ENCODE data around the gene IFFO2.
"Not testable (repeated sequence)": the region's sequence is repeated elsewhere in the genome, so short reads cannot be mapped to it uniquely, and the experiment has no call there.

The IFFO2 gene

DNA sequence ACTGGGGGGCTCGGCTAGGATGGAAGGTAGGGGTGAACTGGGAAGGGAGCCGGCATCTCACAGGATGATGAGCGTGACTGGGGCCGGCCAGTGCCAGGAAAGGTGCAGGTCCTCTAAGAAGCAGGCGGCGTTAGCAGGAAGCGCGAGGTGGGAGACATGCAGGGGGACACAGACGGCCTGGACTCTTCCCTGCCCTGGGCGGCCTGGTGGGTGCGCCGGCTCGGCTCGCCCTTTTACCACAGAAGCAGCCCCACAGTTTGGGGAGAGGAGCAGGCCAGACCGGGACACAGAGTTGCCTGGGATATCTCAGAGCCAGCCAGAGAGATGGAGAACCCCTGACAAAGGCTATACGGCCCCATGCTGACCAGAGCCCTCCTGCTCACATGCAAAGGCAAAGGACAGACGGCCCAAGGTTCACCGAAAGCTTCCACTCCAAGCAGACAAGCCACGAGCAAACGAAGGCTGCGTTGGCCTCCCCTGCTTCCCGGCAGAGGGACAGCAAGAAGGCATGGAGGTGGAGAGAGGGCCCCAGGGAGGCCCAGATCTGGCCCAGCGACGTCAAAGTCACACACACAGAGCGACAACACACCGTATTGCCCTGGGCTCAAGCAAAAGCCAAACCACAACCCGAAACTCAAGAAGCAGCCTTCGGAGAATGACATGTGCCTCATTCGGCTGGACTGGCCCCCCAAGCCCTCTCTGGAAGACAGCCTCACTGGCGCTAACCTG lies 39.2 kb downstream of the IFFO2 start:
- DNase-seq: no peak

DNA sequence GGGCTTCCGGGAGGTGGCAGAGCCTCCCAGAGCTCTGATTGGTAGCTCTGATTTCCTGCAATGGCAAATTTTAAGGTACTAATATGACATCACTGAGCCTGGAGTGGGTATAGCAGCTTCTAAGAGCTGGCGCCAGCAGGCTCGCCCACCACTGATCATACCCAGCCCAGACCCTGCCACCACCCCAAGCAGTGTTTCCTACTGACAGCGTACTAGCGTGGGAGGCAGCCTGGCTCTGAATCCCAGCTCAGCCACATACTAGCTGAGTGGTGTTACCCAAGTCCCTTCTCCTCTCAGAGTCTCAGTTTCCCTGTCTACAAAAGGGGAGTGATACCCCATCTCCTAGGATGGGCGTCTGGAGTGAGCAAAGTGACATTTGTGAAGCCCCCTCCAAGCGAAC lies 41.1 kb downstream of the IFFO2 start:
- peak; percentile 0 for DNase-seq

DNA sequence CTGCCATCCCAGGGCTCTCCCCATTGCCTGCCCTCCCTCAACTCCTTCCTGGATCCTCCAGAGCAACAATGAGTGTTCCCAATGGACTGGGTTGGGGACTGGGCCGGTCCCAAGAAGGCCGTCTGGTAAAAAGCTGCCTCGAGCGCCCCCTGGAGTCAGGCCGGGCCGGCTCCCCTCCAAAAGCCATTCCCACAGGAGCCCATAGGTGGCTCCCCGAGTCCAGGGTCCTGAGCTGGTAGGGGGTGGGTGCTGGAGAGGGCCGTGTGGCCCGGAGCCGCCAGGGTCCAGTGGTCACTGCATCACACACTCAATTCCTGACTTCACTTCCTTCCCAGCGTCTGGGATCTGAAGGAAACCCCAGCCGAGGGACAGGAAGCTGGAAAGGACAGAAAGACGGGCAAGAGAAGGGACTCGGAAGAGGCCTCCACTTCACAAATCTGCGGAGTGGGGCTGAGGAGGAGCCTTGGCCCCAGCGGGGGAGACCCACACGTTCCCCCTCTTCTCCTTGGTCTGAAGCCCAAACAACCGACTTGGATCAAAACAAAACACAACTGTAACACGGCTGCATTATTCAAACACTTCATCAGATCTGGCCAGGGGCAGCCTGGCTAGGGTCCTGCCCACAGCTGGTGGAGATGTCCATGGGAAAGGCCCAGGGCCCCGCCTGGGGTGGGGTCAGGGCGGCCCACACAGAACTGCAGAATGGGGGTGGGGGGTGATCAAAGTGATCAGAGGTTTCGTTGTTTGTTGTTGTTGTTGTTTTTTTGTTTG lies 43.2 kb downstream of the IFFO2 start:
- DNase-seq: peak; percentile 86

DNA sequence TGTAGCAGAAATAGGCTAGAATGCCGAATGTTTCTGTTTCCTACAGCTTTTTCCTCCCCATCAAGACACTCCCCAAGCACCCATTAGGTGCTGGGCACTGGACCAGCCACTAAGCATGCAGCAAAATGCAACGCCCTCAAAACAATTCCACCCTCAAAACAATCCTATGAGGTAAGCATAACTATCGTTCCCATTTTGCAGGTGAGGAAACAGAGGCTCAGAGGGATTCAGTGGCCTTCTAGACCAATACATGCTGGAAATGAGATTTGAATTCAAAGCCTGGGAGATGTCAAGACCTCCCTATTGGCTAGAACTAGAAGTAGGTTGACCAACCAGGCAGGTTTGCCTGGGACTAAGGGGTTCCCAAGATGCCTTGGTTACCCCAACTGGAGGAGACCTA lies 43.9 kb downstream of the IFFO2 start:
- no peak for DNase-seq

DNA sequence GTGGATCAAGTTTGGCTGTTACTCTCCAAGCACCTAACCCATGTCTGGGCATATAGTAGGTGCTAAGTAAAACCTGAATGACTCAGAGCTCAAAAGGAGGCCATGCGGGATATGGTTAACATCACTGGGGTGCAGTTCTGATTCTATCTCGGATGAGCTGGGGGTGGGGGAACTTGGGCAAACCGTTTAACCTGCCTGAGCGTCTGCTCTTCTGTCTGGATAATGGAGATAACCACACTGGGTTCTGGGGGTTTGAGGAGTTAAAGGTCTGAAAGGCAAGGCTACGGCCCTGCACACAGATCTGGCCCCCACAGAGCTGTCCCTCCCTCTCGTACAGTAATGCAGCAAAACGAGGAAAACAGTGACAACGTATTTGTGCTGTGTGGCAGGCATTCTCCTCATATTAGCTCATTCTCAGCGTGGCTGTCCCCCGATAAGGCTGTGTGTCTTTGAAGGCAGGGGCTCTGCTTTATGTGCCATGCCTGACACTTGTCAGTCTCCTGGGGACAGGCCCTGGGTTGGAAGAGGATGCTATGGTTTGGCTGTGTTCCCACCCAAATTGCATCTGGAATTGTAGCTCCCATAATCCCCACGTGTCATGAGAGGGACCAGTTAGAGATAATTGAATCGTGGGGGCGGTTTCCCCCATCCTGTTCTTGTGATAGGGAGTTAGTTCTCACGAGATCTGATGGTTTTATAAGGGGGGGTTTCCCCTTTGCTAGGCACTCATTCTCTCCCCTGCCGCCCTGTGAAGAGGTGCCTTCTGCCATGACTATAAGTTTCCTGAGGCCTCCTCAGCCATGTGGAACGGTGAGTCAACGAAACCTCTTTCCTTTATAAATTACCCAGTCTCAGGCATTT lies 47.3 kb downstream of the IFFO2 start:
- DNase-seq: peak; percentile 0

DNA sequence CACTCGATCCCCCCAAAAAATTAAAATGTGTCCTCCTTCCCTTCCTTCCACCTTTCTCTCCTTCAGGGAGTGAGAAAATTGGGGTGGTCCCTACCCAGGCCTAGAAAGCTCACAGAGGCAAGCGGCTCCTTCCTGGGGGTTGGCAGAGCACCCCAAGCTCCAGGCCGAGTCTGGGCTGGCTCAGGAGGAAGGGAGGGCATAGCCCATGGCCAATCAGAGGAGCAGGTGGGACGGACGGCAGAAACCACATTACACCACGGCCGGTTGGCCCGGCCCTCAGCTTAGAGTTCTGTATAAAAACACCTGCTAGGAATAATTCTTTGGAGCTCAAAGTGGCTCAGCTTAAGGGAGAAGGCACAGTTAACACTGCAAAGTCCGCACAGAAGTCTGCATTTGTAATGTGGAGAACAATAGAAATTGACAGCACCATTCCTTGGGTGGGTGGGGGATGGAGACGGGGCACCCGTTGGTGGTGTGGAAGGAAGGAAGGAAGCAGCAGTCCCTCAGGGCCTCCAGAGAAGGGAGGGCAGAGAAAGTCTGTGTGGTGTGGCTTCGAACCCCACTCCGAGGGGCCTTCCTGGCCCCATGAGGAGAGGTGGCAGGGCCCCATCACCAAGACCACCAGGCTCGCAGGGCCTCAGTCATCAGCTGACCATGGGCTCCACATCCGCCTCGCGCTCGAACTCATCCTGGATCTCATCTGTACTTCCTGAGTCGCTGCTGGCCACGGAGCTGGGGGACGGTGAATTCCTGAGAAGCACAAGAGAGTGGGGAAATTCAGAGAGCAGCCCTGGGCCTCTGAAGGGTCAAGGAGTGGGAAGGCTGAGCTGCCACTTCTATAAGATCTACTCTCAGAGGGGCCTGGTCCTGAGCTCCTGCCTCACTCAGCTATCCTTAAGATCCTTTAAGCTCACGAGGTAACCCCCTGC lies 48.3 kb downstream of the IFFO2 start:
- no peak for DNase-seq

DNA sequence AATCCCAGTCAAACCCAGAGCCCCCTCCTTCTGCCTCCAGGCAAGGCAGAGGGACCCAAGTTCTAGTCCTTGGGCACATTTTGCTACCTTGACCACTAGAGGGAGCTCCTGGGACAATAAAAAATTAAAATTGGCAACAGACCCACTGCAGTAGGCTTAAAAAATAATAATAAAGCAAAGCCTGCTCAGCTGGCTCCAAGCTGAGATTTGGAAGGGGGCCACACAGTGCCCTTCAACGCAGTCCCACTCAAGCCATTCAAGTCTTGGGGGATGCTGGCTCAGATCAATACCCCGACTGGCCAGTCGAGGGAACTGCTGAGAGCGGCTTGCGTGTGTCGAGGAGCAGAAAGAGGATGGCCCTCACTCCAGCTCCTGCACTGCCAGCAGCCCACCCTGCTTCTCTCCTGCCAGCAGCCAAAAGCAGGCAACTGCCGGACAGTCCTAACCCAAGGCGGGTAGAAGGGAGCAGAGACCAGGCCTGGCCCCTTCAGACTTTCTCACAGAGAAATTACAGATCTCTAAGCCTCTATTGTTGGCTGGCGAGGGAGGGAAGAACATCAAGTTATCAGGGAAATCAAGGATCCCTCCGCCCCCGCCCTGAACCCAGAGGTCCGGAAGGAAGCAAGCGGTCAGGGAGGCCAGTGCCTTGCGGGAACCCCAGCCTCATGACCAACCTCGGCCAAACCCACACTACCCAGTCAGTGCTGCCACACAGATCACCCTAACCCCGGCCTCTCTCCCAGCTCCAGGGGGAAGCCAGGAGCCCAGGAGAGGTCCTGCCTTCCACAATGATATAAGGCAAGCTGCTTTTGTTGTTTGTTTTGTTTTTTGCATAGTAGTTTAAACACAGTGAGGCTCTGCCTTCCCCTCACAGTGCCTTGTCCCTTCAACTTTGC lies 49.2 kb downstream of the IFFO2 start:
- DNase-seq: peak; percentile 70

DNA sequence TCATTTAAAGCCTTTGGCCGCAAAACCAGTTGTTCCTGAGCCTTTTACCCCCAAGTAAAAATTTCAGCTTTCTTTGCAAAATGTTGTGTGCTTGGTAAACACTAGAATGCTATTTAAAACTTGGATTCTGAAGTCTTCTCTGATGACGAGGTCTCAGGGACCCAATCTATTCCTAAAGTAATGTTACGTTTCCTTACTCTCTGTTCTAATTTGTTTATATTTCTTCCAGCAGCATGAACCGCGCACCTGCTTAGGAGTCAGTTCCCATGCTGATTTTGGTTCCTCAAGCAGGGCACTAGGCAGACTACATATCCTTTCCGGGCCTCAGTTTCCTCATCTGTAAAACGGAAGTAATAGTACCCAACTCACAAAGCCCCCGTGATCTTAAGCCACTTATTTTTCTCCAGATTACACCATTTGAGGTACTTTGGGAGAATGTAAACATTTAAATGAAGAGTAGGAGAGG lies 53.2 kb downstream of the IFFO2 start:
- no peak for DNase-seq

DNA sequence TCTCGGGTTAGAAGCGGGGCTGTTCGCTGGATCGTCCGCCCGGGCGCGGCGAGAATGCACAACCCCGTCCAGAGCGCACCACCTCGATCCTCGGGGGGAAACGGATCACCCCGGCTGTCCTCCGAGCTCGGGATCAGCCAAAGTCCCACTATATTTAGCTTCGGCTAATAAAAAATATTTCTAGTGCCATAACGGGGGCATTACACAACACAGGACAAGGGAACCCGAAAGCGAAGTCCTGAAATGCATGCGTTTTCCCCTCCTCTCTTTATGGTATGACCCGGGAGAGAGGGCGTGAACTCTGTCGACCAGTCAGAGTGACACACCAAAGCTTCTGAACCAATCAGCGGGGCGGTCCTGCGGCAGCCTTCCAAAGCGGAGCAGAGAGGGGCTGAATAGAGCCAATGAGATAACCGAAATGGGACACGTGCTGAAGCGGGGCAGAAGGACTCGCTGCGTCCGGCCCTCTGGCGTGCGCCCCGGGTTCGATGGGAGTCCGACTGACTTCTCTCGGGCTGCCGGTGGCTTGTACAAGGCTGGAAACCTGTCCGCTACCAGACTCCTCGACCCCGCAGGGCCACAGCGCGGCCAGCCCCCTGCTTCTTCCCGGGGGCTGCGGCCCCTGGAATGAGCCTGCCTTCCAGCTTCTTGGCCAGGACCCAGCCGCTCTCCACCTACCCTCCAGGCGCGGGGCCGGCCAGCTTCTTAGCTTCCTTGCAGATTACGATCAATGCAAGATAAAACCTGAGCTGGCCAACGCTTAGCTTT lies 53.8 kb downstream of the IFFO2 start, which contains the start of gene ALDH4A1:
Gene ALDH4A1 (minus strand): TSS at position 33 of the 768 bp plus-strand sequence. CDS start 32 bp downstream, at position 1.
- DNase-seq: peak; percentile 93

DNA sequence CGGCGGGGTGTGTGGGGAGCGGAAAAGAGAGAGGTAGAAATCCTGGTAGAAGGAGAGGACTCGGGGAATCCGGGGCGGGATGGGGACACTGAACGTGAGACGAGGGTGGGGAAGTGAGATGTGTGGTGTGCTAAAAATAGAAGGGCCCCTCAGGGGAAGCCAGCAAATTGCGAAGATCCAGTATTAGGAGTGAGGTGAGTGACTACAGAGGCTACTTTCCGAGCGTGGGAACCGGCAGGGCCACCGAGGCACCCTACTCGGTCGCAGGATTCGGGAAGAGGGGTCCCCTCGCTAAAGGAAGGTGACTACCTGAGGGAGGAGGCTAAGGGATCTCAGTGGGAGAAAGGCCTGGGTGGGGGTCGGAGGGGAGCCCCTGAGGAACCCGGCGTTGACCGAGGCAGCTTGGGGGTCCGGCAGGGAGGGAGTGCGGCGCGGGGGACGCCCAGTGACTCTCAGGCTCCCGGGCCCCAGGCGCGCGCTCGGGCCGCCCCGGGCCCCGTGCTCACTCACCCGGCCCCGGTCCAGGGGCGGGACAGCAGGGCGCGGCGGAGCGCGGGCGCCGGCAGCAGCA lies 54.4 kb downstream of the IFFO2 start:
- peak; percentile 11 for DNase-seq

DNA sequence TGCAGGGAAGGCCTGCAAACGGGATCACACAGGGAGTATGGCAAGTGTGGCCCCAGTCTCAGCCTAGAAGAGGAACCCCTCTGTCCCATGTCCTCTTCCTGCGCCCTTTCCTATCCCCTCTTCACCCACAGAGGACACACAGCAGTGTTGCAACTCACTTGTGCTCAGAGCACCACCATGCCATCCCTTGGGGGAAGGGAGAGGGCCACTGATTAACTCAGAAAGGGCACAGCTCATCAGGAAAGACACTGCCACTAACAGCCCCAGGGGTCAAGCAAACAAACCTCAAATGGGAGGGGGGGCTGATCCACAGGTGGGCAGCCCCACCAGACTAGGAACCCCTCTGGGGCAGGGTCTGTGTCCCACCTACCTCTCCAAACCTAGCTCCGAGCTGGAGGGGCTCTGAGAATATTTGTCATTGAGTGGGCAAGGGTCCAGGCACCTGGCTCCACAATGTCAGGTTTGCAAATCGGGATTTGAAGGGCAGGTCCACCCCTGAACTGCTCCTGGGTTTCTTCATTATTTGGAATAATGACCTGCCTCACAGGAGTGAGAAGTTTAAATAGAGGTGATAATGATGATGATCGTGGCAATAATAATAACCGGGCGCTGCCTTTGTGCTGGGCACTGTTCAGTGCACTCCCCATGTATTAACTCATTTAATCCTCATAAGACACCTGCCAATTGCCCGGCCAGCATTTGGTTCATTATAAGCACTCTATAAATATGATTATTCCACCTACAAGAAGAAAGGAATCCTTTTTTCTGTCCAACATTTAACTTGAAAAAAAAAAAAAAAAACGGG lies 55.1 kb downstream of the IFFO2 start:
- no peak for DNase-seq

DNA sequence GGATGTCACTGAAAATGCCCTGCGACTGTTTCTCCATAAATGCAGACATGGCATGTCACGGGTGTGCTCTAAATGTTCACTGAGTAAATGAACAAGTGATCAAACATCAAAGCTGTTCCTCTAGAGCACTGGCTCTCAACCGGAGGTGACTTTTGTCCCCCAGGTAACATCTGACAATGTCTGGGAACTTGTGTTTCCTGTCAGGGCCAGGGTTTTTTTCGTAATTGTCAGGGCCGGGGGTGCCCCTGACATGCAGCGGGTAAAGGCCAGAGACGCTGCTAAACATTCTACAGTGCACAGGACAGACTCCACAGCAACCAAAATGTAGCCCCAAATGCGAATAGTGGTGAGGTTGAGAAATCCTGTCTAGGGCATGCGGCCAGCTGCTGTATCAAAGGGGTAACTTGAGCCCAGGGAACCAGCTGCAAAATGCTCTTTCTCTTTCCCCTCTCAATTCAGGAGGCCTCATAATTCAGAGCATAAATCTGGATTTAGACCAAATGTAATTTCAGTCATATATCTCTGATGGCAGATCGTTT lies 56.1 kb downstream of the IFFO2 start:
- DNase-seq: peak; percentile 25

DNA sequence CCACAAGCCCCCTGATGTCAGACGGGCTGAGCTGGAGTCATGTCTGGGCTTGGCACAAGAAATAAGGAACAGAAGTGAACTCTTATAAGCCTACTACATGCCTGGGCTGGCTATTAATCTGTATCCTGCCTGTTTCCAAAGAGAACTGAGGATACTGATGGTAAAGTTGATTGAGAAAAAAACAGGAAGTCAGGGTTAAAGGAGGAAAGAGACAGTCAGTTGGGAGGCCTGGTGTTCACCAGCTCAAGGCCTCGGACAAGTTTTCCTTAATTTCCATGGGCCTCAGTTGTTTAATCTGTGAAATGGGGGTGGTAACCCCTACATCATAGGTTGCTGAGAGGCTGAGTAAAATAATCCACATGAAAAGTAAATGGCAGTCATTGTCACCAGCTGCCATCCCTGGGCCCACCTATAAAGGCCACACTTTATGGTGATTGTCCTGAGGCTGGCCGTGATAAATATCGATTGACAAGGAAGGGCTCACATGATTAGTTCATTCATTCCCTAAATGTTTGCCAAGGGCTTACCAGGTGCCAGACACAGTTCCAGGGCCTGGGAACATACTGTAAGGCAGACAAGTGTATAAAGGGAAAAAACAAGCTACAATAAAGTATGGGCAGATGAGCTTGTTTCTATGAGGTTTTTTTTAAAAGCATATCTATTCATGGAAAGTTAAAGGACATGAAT lies 57.0 kb downstream of the IFFO2 start:
- DNase-seq: no peak

DNA sequence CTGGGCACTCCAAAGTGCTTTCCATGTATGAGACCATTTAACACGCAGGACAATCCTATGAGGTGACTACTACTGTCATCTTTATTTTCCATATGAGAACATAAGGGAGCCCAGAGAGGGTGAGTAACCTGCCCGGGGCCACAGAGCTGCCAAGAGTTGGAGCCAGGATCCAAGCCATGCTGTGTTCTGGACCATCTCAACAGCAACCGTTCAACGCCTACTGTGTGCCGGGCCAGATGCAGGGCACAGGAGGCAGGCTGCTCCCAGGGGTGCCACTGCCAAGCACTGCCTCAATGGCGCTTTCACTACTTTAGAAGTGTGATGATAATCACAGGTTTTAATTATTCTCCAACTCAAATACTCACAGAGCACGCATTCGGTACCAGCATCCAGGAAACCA lies 57.9 kb downstream of the IFFO2 start:
- no peak for DNase-seq

DNA sequence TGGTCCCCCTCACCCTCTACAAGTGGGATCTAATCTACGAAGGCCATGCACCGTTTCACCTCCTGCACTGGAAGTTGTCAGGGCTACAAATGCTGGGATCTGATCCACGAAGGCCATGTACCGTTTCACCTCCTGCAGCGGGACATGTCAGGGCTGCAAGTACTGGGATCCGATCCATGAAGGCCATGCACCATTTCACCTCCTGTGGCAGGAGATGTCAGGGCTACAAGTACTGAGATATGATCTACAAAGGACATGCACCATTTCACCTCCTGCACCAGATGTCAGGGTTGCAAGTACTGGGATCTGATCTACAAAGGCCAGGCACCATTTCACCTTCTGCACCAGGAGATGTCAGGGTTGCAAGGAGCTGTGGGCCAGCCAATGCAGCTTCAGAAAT lies 61.2 kb downstream of the IFFO2 start:
- no peak for DNase-seq

DNA sequence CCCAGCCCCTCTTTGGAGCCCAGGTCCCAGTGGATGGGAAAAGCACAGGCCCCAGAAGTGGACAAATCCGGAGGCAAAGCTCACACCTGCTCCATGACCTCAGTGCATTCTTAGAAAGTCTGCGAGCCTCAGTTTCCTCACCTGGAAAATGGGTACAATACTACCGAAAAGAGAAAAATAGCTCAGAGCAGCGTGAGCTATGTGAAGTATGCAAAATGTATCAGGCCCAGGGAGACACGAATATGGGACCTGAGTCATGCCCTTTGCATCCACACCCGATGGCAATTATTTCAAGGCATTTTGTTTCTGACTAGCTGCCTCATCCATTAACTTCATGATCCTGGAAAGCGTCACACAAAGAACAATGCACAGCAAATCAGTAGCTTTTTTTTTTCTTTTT lies 63.4 kb downstream of the IFFO2 start:
- no peak for DNase-seq

DNA sequence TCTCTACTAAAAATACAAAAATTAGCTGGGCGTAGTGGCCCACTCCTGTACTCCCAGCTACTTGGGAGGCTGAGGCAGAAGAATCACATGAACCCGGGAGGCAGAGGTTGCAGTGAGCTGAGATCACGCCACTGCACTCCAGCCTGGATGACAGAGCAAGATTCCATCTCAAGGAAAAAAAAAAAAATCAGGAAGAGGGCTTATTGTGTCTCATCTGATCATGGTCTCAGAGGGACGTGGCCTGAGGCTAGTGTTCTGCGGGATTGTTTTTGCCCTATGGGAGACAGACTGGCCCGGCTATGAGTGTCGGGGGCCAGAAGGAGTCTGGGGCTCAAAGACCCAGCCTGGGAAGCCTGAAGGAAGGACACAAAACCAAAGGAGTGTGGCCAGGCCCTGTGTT lies 64.6 kb downstream of the IFFO2 start:
- not testable (repeated sequence) for DNase-seq

DNA sequence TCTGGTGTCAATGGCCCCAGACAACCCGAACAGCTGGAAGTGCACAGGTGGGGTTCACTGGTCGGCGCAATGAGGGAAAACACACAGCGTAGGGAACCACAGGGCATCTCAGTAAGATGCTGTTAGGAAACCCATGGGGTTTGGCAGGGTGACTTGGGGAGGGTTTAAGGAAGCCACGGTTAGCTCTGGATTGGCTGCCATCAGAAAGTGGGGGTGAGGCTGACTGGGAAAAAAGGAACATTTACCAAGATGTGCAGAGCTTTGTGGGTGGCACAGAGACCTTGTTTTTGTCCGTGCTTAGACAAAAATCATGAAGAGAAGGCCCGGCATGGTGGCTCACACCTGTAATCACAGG lies 65.1 kb downstream of the IFFO2 start:
- no peak for DNase-seq

All from CD4-positive, alpha-beta T cell treated with Interleukin-6 for 4 hours (primary cell).